ENCODE measurements around the gene SLC22A5.
A peak's percentile ranks its signal among the peaks of the same experiment; 100 is the strongest.

SLC22A5 gene

GRCh38 chr5:132369007-132369473 lies 470 bp upstream of the SLC22A5 start:
- no peak for DNase-seq

GRCh38 chr5:132370181-132370970 lies 866 bp downstream of the SLC22A5 start:
- DNase-seq = no peak

GRCh38 chr5:132370971-132371602 lies 1.6 kb downstream of the SLC22A5 start:
- DNase-seq = no peak

GRCh38 chr5:132371603-132371994 lies 2.1 kb downstream of the SLC22A5 start:
- no peak for DNase-seq

- no peak for DNase-seq
Measured at GRCh38 chr5:132372127-132372526, 2.6 kb downstream of the SLC22A5 start.

GRCh38 chr5:132372542-132372941 lies 3.0 kb downstream of the SLC22A5 start:
- no peak for DNase-seq

GRCh38 chr5:132375957-132376356 lies 6.4 kb downstream of the SLC22A5 start:
- no peak for DNase-seq

GRCh38 chr5:132376694-132377641 lies 7.5 kb downstream of the SLC22A5 start:
- no peak for DNase-seq

- DNase-seq = no peak
Measured at GRCh38 chr5:132377738-132378137, 8.2 kb downstream of the SLC22A5 start.

- DNase-seq = no peak
Measured at GRCh38 chr5:132378580-132378979, 9.1 kb downstream of the SLC22A5 start.

GRCh38 chr5:132380047-132380446 lies 10.5 kb downstream of the SLC22A5 start:
- no peak for DNase-seq

- DNase-seq = no peak
Measured at GRCh38 chr5:132380741-132381140, 11.2 kb downstream of the SLC22A5 start.

GRCh38 chr5:132381614-132382013 lies 12.1 kb downstream of the SLC22A5 start:
- DNase-seq = no peak

GRCh38 chr5:132383261-132383660 lies 13.8 kb downstream of the SLC22A5 start:
- no peak for DNase-seq

- no peak for DNase-seq
Measured at GRCh38 chr5:132383984-132384383, 14.5 kb downstream of the SLC22A5 start.

GRCh38 chr5:132384506-132385050 lies 15.1 kb downstream of the SLC22A5 start:
- no peak for DNase-seq

- peak; percentile 12 for DNase-seq
Measured at GRCh38 chr5:132385326-132386105, 16.0 kb downstream of the SLC22A5 start.

GRCh38 chr5:132386644-132387286 lies 17.3 kb downstream of the SLC22A5 start:
- DNase-seq = no peak

- DNase-seq = no peak
Measured at GRCh38 chr5:132387640-132388117, 18.2 kb downstream of the SLC22A5 start.

- DNase-seq = no peak
Measured at GRCh38 chr5:132388244-132389050, 18.9 kb downstream of the SLC22A5 start.

- DNase-seq = no peak
Measured at GRCh38 chr5:132389051-132389331, 19.5 kb downstream of the SLC22A5 start.

Measured in DMS 273 treated with DMSO at 0.1 percent for 48 hours (cell line).